ENCODE data around the gene MBD4. TPM values are rescaled to one million over a fixed set of nuclear protein-coding genes. Genes with fewer than 3 reads are reported as not detected.

The MBD4 gene
- total and polyA plus RNA-seq, 3 donors from 2014 or later, result 26.0 to 30.3 (median 27.6) TPM

- intact Hi-C loops (cut with DNase I; ENCODE audit: low total_unique reads), result no loop called here
- no peaks in the 10 kb centered on the region for H3K9me3 ChIP-seq
- no peaks in the 10 kb centered on the region for H3K27me3 ChIP-seq
- H3K27ac ChIP-seq, result no peak overlapping the region
- H3K36me3 ChIP-seq (ENCODE audit: low read depth, missing control alignments), result no peaks in the 10 kb centered on the region
- no peak for TF ChIP-seq POLR2A (IDR thresholded peaks at IDR 0.05)
- TF ChIP-seq, protein P1, sequence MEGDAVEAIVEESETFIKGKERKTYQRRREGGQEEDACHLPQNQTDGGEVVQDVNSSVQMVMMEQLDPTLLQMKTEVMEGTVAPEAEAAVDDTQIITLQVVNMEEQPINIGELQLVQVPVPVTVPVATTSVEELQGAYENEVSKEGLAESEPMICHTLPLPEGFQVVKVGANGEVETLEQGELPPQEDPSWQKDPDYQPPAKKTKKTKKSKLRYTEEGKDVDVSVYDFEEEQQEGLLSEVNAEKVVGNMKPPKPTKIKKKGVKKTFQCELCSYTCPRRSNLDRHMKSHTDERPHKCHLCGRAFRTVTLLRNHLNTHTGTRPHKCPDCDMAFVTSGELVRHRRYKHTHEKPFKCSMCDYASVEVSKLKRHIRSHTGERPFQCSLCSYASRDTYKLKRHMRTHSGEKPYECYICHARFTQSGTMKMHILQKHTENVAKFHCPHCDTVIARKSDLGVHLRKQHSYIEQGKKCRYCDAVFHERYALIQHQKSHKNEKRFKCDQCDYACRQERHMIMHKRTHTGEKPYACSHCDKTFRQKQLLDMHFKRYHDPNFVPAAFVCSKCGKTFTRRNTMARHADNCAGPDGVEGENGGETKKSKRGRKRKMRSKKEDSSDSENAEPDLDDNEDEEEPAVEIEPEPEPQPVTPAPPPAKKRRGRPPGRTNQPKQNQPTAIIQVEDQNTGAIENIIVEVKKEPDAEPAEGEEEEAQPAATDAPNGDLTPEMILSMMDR (IDR thresholded peaks at IDR 0.05), result no peak
- peaks cover under 1% of the 10 kb centered on the region for H3K4me1 ChIP-seq
- no peak overlapping the region for H3K4me3 ChIP-seq
- no peak for DNase-seq
- WGBS, 2 donors, result 85 to 89% methylated on average over 7 of the region's 7 CpGs
Measured at GRCh38 chr3:129403450-129403849, 36.3 kb downstream of the MBD4 start.

- no peak for DNase-seq
- 90 to 98% methylated on average over 4 of the region's 4 CpGs for WGBS, 2 donors
- H3K36me3 ChIP-seq (ENCODE audit: low read depth, missing control alignments), result no peaks in the 10 kb centered on the region
- H3K27ac ChIP-seq, result no peak overlapping the region
- H3K4me3 ChIP-seq, result no peak overlapping the region
- intact Hi-C loops (cut with DNase I; ENCODE audit: low total_unique reads), result no loop called here
- no peaks in the 10 kb centered on the region for H3K27me3 ChIP-seq
- H3K9me3 ChIP-seq, result no peaks in the 10 kb centered on the region
- H3K4me1 ChIP-seq, result peaks cover 7% of the 10 kb centered on the region
- no peak for TF ChIP-seq POLR2A (IDR thresholded peaks at IDR 0.05)
- TF ChIP-seq, protein P1 (IDR thresholded peaks at IDR 0.05), result no peak
Measured at GRCh38 chr3:129402616-129403015, 37.1 kb downstream of the MBD4 start.

DNA sequence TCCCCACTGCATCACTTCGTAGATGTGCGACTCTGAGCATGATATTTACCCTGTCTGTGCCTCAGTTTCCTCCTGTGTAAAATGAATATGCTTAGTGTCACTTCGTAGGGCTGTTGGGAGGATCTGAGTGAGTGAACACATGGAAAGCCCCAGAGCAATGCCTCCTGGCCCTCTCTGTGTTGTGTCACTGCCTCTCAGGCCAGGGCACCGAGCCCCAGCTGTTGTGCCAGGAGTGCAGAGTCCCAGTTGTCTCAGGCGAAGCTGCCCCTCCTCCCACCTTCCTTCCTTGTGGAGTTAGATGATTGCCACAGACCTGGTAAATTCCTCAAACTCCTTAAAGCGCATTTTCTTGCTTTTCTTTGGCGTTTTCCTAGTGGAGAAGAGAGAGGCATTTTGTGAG is 37.5 kb downstream of the MBD4 start:
- peaks cover 11% of the 10 kb centered on the region for H3K4me1 ChIP-seq
- H3K4me3 ChIP-seq, result no peak overlapping the region
- no peak overlapping the region for H3K27ac ChIP-seq
- intact Hi-C loops (cut with DNase I; ENCODE audit: low total_unique reads), result no loop called here
- 88% methylated on average over 7 of the region's 7 CpGs for WGBS, 2 donors
- DNase-seq, result no peak
- H3K36me3 ChIP-seq (ENCODE audit: low read depth, missing control alignments), result no peaks in the 10 kb centered on the region
- TF ChIP-seq POLR2A (IDR thresholded peaks at IDR 0.05), result no peak
- no peaks in the 10 kb centered on the region for H3K27me3 ChIP-seq
- H3K9me3 ChIP-seq, result no peaks in the 10 kb centered on the region

DNA sequence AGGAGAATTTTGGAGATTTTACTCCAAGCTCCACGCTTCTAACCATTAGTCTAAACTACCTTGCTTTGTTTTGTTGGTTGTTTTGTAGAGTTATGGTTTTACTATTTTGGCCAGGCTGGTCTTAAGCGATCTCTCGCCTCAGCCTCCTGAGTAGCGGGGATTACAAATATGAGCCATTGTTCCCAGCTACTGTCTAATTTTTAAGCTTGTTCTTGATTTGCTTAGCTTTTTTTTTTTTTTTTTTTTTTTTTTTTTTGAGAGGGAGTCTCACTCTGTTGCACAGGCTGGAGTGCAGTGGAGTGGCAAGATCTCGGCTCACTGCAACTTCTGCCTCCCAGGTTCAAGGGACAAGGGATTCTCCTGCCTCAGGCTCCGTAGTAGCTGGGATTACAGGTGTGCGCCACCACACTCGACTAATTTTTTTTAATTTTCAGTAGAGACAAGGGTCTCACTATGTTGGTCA is 39.8 kb downstream of the MBD4 start:
- Histone ChIP-seq H3K27me3 (no peaks in the 10 kb centered on the region), H3K4me1 (peaks cover 11% of the 10 kb centered on the region), H3K36me3 (ENCODE audit: low read depth, missing control alignments) (no peaks in the 10 kb centered on the region), H3K9me3 (no peaks in the 10 kb centered on the region), H3K4me3 (peak overlapping the region; percentile 75 to 93), H3K27ac (peak overlapping the region; percentile 81 to 88)
- no peak for TF ChIP-seq POLR2A (IDR thresholded peaks at IDR 0.05)
- TF ChIP-seq, protein P1 (IDR thresholded peaks at IDR 0.05), result no peak
- DNase-seq, result peak; percentile 15
- WGBS, 2 donors, result 33 to 50% methylated on average over 8 of the region's 8 CpGs
- intact Hi-C loops (cut with DNase I; ENCODE audit: low total_unique reads), result no loop called here

- Histone ChIP-seq H3K9me3 (no peaks in the 10 kb centered on the region), H3K27ac (peak overlapping the region; percentile 81 to 88), H3K36me3 (ENCODE audit: low read depth, missing control alignments) (no peaks in the 10 kb centered on the region), H3K27me3 (no peaks in the 10 kb centered on the region), H3K4me3 (peak overlapping the region; percentile 75 to 93), H3K4me1 (peaks cover 11% of the 10 kb centered on the region)
- peak; percentile 91 for DNase-seq
- TF ChIP-seq, protein P1 (IDR thresholded peaks at IDR 0.05), result peak; percentile 67 to 79 (median 72)
- no peak for TF ChIP-seq POLR2A (IDR thresholded peaks at IDR 0.05)
- WGBS, 2 donors, result 0% methylated on average over 24 to 25 of the region's 25 CpGs
- intact Hi-C loops (cut with DNase I; ENCODE audit: low total_unique reads), result no loop called here
Measured at GRCh38 chr3:129399145-129399894, 40.4 kb downstream of the MBD4 start.

All from testis (tissue), 3 donors.